SK-N-SH (cell line): ENCODE data around the gene ALDH3A2.

Source experiments
- CTCF ChIP-seq: fragments of 200-600 bp; sonication (generic); IDR thresholded peaks from 2 replicates; pipeline ENCODE4 v1.6.1; 2017; ENCODE audit warnings: antibody characterized with exemption, mild to moderate bottlenecking, moderate library complexity
- YY1 ChIP-seq: IDR thresholded peaks from 2 replicates; pipeline ENCODE4 v1.4.0; 2012; ENCODE audit warnings: low read depth, mild to moderate bottlenecking

DNA sequence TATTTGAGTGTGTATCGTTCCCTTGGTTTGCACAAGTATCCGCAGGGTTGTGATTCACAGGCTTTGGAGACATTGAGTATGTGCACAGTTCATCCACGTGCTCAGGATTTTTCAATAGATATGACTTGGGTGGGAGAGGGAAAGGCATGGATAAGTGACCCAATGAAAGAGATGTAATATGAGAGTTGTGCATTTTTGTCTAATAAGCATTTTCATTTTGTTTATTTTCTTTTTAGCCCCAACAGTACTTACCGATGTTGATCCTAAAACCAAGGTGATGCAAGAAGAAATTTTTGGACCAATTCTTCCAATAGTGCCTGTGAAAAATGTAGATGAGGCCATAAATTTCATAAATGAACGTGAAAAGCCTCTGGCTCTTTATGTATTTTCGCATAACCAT lies 14.5 kb downstream of the ALDH3A2 start:
- TF ChIP-seq CTCF = no peak
- TF ChIP-seq YY1 = no peak
